ENCODE results near the gene TMEM178B. TPM values are rescaled to one million over a fixed set of nuclear protein-coding genes. Genes with fewer than 3 reads are reported as not detected.

TMEM178B gene
- total RNA-seq, 1 experiment from 2014 or later = not detected

DNA sequence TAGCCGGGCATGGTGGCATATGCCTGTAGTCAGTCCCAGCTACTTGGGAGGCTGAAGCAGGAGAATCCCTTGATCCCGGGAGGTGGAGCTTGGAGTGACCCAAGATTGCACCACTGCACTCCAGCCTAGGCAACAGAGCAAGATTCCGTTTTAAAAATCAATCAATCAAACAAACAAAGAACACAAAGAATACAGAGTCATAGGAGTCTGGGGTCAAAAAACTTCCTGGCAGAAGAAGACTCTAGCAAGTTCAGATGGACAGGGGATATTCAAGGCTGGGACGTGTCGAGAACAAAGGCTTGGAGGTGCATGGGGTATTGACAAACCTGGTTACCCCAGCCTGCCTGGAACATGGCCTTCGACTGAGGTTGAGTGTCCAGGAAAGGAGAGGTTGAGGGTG lies 248.5 kb downstream of the TMEM178B start:
- Mint-ChIP-seq H3K36me3 (ENCODE audit: insufficient read depth, unreplicated experiment) (no peaks in the 10 kb centered on the region), H3K27me3 (ENCODE audit: insufficient read depth, unreplicated experiment) (no peaks in the 10 kb centered on the region), H3K4me3 (ENCODE audit: unreplicated experiment) (no peak overlapping the region), H3K27ac (ENCODE audit: low read depth, unreplicated experiment) (no peak overlapping the region), H3K9me3 (ENCODE audit: unreplicated experiment) (peaks cover 13% of the 10 kb centered on the region), H3K4me1 (ENCODE audit: insufficient read depth, unreplicated experiment) (no peaks in the 10 kb centered on the region)
- BruUV-seq (replicated peaks) = no TSS peak
- CTCF ChIA-PET = no interaction called here
- TF ChIP-seq, protein P1, sequence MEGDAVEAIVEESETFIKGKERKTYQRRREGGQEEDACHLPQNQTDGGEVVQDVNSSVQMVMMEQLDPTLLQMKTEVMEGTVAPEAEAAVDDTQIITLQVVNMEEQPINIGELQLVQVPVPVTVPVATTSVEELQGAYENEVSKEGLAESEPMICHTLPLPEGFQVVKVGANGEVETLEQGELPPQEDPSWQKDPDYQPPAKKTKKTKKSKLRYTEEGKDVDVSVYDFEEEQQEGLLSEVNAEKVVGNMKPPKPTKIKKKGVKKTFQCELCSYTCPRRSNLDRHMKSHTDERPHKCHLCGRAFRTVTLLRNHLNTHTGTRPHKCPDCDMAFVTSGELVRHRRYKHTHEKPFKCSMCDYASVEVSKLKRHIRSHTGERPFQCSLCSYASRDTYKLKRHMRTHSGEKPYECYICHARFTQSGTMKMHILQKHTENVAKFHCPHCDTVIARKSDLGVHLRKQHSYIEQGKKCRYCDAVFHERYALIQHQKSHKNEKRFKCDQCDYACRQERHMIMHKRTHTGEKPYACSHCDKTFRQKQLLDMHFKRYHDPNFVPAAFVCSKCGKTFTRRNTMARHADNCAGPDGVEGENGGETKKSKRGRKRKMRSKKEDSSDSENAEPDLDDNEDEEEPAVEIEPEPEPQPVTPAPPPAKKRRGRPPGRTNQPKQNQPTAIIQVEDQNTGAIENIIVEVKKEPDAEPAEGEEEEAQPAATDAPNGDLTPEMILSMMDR (IDR thresholded peaks at IDR 0.05; ENCODE audit: unreplicated experiment) = no peak
- POLR2A ChIA-PET = no interaction called here
- no peak for DNase-seq (ENCODE audit: unreplicated experiment)
- intact Hi-C loops (cut with micrococcal nuclease) = no loop called here

- intact Hi-C loops (cut with micrococcal nuclease) = no loop called here
- H3K4me3 Mint-ChIP-seq (ENCODE audit: unreplicated experiment) = no peak overlapping the region
- no peaks in the 10 kb centered on the region for H3K36me3 Mint-ChIP-seq (ENCODE audit: insufficient read depth, unreplicated experiment)
- BruUV-seq (replicated peaks) = no TSS peak
- TF ChIP-seq, protein P1 (IDR thresholded peaks at IDR 0.05; ENCODE audit: unreplicated experiment) = no peak
- POLR2A ChIA-PET = no interaction called here
- CTCF ChIA-PET = interaction anchor here (0.9 kb wide), 1 partner anchor 96 kb away, joined by 4 read pairs; no protein-coding TSS in a partner anchor
- H3K27ac Mint-ChIP-seq (ENCODE audit: low read depth, unreplicated experiment) = no peak overlapping the region
- DNase-seq (ENCODE audit: unreplicated experiment) = no peak
- no peaks in the 10 kb centered on the region for H3K27me3 Mint-ChIP-seq (ENCODE audit: insufficient read depth, unreplicated experiment)
- H3K4me1 Mint-ChIP-seq (ENCODE audit: insufficient read depth, unreplicated experiment) = no peaks in the 10 kb centered on the region
- H3K9me3 Mint-ChIP-seq (ENCODE audit: unreplicated experiment) = peaks cover 13% of the 10 kb centered on the region
Measured at GRCh38 chr7:141323826-141324225, 250.0 kb downstream of the TMEM178B start.

- ChIA-PET CTCF (interaction anchor here (0.9 kb wide), 1 partner anchor 95 kb away, joined by 4 read pairs; no protein-coding TSS in a partner anchor), POLR2A (no interaction called here)
- TF ChIP-seq, protein P1 (IDR thresholded peaks at IDR 0.05; ENCODE audit: unreplicated experiment) = no peak
- H3K36me3 Mint-ChIP-seq (ENCODE audit: insufficient read depth, unreplicated experiment) = no peaks in the 10 kb centered on the region
- H3K27me3 Mint-ChIP-seq (ENCODE audit: insufficient read depth, unreplicated experiment) = no peaks in the 10 kb centered on the region
- H3K4me3 Mint-ChIP-seq (ENCODE audit: unreplicated experiment) = no peak overlapping the region
- peaks cover 13% of the 10 kb centered on the region for H3K9me3 Mint-ChIP-seq (ENCODE audit: unreplicated experiment)
- no peaks in the 10 kb centered on the region for H3K4me1 Mint-ChIP-seq (ENCODE audit: insufficient read depth, unreplicated experiment)
- no TSS peak for BruUV-seq (replicated peaks)
- no peak for DNase-seq (ENCODE audit: unreplicated experiment)
- no peak overlapping the region for H3K27ac Mint-ChIP-seq (ENCODE audit: low read depth, unreplicated experiment)
- intact Hi-C loops (cut with micrococcal nuclease) = no loop called here
Measured at GRCh38 chr7:141324870-141325269, 251.0 kb downstream of the TMEM178B start.

- BruUV-seq (replicated peaks) = no TSS peak
- H3K36me3 Mint-ChIP-seq (ENCODE audit: insufficient read depth, unreplicated experiment) = no peaks in the 10 kb centered on the region
- no peaks in the 10 kb centered on the region for H3K4me1 Mint-ChIP-seq (ENCODE audit: insufficient read depth, unreplicated experiment)
- intact Hi-C loops (cut with micrococcal nuclease) = no loop called here
- ChIA-PET CTCF (interaction anchor here (0.7 kb wide), 1 partner anchor 9 kb away, joined by 4 read pairs; no protein-coding TSS in a partner anchor), POLR2A (no interaction called here)
- no peaks in the 10 kb centered on the region for H3K27me3 Mint-ChIP-seq (ENCODE audit: insufficient read depth, unreplicated experiment)
- peaks cover 13% of the 10 kb centered on the region for H3K9me3 Mint-ChIP-seq (ENCODE audit: unreplicated experiment)
- TF ChIP-seq, protein P1 (IDR thresholded peaks at IDR 0.05; ENCODE audit: unreplicated experiment) = no peak
- no peak overlapping the region for H3K27ac Mint-ChIP-seq (ENCODE audit: low read depth, unreplicated experiment)
- no peak for DNase-seq (ENCODE audit: unreplicated experiment)
- no peak overlapping the region for H3K4me3 Mint-ChIP-seq (ENCODE audit: unreplicated experiment)
Measured at GRCh38 chr7:141325275-141325674, 251.4 kb downstream of the TMEM178B start.
